ENCODE measurements around the gene AK4. TPM values are rescaled to one million over a fixed set of nuclear protein-coding genes. Genes with fewer than 3 reads are reported as not detected.

Gene AK4
- total and polyA plus RNA-seq, 7 donors: 9.7 to 74.1 (median 37.8) TPM

- DNase-seq: no peak
- intact Hi-C loops (cut with DNase I): no loop called here
- Histone ChIP-seq H3K27me3 (no peaks in the 10 kb centered on the region), H3K4me1 (no peaks in the 10 kb centered on the region), H3K36me3 (peaks cover 0 to 33% (median 7%) of the 10 kb centered on the region in 4 donors), H3K4me3 (no peak overlapping the region), H3K9me3 (no peaks in the 10 kb centered on the region), H3K27ac (no peak overlapping the region)
- 82 to 84% methylated on average over 6 of the region's 6 CpGs for WGBS, 2 donors
- TF ChIP-seq POLR2A (IDR thresholded peaks at IDR 0.05): no peak
- TF ChIP-seq EP300 (IDR thresholded peaks at IDR 0.05): no peak
- no peak for TF ChIP-seq POLR2AphosphoS5 (IDR thresholded peaks at IDR 0.05)
- TF ChIP-seq, protein P1, sequence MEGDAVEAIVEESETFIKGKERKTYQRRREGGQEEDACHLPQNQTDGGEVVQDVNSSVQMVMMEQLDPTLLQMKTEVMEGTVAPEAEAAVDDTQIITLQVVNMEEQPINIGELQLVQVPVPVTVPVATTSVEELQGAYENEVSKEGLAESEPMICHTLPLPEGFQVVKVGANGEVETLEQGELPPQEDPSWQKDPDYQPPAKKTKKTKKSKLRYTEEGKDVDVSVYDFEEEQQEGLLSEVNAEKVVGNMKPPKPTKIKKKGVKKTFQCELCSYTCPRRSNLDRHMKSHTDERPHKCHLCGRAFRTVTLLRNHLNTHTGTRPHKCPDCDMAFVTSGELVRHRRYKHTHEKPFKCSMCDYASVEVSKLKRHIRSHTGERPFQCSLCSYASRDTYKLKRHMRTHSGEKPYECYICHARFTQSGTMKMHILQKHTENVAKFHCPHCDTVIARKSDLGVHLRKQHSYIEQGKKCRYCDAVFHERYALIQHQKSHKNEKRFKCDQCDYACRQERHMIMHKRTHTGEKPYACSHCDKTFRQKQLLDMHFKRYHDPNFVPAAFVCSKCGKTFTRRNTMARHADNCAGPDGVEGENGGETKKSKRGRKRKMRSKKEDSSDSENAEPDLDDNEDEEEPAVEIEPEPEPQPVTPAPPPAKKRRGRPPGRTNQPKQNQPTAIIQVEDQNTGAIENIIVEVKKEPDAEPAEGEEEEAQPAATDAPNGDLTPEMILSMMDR (IDR thresholded peaks at IDR 0.05): no peak
Measured at GRCh38 chr1:65224681-65225091, 76.7 kb downstream of the AK4 start.

DNA sequence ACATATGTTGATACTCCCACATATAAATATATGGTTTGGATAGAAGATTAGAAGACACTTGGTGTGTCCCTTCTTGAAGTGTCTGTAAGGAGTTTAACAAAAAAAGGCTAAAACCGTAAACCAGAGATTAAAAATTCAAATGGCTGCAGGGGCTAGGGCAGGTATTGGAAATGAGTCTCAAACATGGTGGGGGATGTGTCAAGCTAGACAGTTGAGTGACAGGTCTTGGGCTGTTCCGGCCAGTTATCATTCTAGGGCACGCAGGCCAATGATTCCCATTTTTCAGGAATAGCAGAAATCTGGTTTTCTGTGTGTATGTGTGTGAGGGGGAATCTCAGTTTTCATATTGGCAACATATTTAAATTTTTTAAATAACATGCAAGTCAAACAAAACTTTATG, 77.2 kb downstream of the AK4 start:
- H3K36me3 ChIP-seq: peaks cover 0 to 28% (median 6%) of the 10 kb centered on the region in 4 donors

GRCh38 chr1:65229201-65229600, 81.2 kb downstream of the AK4 start:
- Histone ChIP-seq H3K4me1 (no peaks in the 10 kb centered on the region), H3K9me3 (no peaks in the 10 kb centered on the region), H3K27me3 (no peaks in the 10 kb centered on the region), H3K4me3 (no peak overlapping the region), H3K27ac (no peak overlapping the region), H3K36me3 (peaks cover 0 to 19% (median 6%) of the 10 kb centered on the region in 4 donors)
- intact Hi-C loops (cut with DNase I): no loop called here
- TF ChIP-seq, protein P1 (IDR thresholded peaks at IDR 0.05): no peak
- TF ChIP-seq EP300 (IDR thresholded peaks at IDR 0.05): no peak
- no peak for TF ChIP-seq POLR2AphosphoS5 (IDR thresholded peaks at IDR 0.05)
- no peak for TF ChIP-seq POLR2A (IDR thresholded peaks at IDR 0.05)
- 89 to 96% methylated on average over 5 of the region's 5 CpGs for WGBS, 2 donors
- no peak for DNase-seq

More for the DNA sequence above, 77.2 kb downstream of the AK4 start:
- H3K9me3 ChIP-seq: no peaks in the 10 kb centered on the region
- DNase-seq: no peak
- H3K27ac ChIP-seq: no peak overlapping the region
- WGBS, 2 donors: 92 to 93% methylated on average over 3 of the region's 3 CpGs
- TF ChIP-seq POLR2A (IDR thresholded peaks at IDR 0.05) (no peak), EP300 (IDR thresholded peaks at IDR 0.05) (no peak), POLR2AphosphoS5 (IDR thresholded peaks at IDR 0.05) (no peak)
- TF ChIP-seq, protein P1 (IDR thresholded peaks at IDR 0.05): no peak
- intact Hi-C loops (cut with DNase I): no loop called here
- no peak overlapping the region for H3K4me3 ChIP-seq
- H3K27me3 ChIP-seq: no peaks in the 10 kb centered on the region
- no peaks in the 10 kb centered on the region for H3K4me1 ChIP-seq

DNA sequence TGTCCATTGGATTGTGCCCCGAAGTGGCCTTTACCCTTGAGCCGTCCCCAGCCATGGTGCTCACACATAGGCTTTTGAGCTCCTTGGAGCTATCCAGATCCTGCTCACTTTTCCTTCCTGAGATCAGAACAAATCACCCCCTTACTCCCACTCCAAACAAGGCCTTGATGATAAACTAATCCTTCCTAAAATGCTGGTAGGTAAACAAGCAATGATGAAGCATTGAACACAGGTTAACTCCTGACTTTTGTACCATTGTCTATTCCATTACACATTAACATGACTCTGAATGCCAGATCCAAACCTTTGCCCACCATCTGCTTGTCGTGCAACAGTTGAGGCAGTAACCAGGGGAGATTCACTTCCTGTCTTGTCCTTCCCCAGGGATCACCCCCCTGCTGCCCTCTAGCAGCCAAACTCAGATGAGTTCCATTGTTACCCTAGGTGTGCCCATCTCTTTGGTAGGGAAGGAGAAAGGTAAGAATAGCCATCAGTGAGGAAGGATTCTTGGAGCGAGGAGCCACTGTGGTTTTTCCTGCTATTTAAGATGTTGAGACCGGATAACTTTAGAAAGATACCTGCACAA, 81.8 kb downstream of the AK4 start:
- 89 to 91% methylated on average over 5 of the region's 5 CpGs for WGBS, 2 donors
- H3K4me3 ChIP-seq: no peak overlapping the region
- H3K27ac ChIP-seq: no peak overlapping the region
- DNase-seq: no peak
- peaks cover 0 to 15% (median 5%) of the 10 kb centered on the region in 4 donors for H3K36me3 ChIP-seq
- no peaks in the 10 kb centered on the region for H3K4me1 ChIP-seq
- no peaks in the 10 kb centered on the region for H3K27me3 ChIP-seq
- intact Hi-C loops (cut with DNase I): no loop called here
- no peaks in the 10 kb centered on the region for H3K9me3 ChIP-seq
- TF ChIP-seq POLR2A (IDR thresholded peaks at IDR 0.05) (no peak), POLR2AphosphoS5 (IDR thresholded peaks at IDR 0.05) (no peak)

DNA sequence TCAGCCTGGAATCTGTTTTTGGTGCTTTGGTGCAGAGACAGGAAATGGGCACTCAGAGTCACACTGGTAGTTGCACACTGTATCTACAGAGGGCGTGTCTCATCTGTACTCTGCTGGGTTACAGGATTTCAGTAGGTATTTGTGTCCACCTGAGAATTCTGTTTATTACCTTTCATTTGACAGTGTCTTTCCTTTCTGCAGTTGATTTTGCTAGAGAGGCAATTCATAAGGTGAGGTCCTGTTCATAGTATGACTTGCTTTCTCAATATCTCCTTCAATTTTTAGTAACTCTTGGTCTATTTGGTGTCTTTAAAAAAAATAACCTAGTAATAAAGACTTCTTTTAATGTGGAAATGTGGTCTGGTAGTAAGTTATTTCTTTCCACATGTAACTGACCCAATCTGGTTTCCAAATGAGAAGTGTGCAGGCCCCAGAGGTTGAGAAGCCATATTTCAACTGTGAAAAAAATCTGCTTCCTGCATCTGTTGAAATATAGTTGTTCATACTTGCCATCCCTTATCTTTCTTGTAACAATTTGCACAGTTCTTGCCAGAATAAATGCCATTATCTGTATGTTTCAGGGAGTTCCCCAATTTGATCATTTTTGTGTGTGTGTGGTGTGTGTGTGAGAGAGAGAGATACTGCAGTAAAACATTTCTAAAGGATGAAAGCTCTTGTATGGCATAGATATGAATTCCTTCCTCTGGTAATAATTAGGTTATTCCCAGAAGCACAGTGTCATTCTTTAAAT, 82.9 kb downstream of the AK4 start:
- H3K4me1 ChIP-seq: no peaks in the 10 kb centered on the region
- no peak overlapping the region for H3K27ac ChIP-seq
- WGBS, 2 donors: 19 to 41% methylated on average over 1 of the region's 1 CpG
- H3K4me3 ChIP-seq: no peak overlapping the region
- TF ChIP-seq, protein P1 (IDR thresholded peaks at IDR 0.05): no peak
- TF ChIP-seq POLR2AphosphoS5 (IDR thresholded peaks at IDR 0.05) (no peak), POLR2A (IDR thresholded peaks at IDR 0.05) (no peak), EP300 (IDR thresholded peaks at IDR 0.05) (no peak)
- H3K9me3 ChIP-seq: no peaks in the 10 kb centered on the region
- H3K36me3 ChIP-seq: peaks cover 0 to 5% (median 0%) of the 10 kb centered on the region in 4 donors
- intact Hi-C loops (cut with DNase I): no loop called here
- no peak for DNase-seq
- no peaks in the 10 kb centered on the region for H3K27me3 ChIP-seq
